Neural cell (in vitro differentiated cells): ENCODE data around the gene HSPB7.

Experiments used
- EP300 ChIP-seq: fragments of 450-650 bp; conservative IDR thresholded peaks from 2 replicates; pipeline ENCODE4 v1.6.1; 2014; ENCODE audit warnings: antibody characterized with exemption, mild to moderate bottlenecking, moderate library complexity; ENCODE audit not compliant: poor library complexity, severe bottlenecking
- EZH2 ChIP-seq: fragments of 200-600, 300-800 bp; shearing (Covaris generic), sonication (generic); IDR thresholded peaks from 2 replicates; pipeline ENCODE4 v1.6.1; 2014; ENCODE audit warnings: antibody characterized with exemption, low read length, borderline replicate concordance, mild to moderate bottlenecking; ENCODE audit not compliant: insufficient read depth, poor library complexity, severe bottlenecking
- POLR2AphosphoS5 ChIP-seq: IDR thresholded peaks from 2 replicates; pipeline ENCODE4 v1.6.1; 2012
- RAD21 ChIP-seq: fragments of 450-650 bp; conservative IDR thresholded peaks from 2 replicates; pipeline ENCODE4 v1.6.1; 2014; ENCODE audit warnings: antibody characterized with exemption, mild to moderate bottlenecking, moderate library complexity
- REST ChIP-seq: IDR thresholded peaks from 2 replicates; pipeline ENCODE4 v1.6.1; 2012; ENCODE audit warnings: borderline replicate concordance
- SMC3 ChIP-seq: fragments of 450-650 bp; conservative IDR thresholded peaks from 2 replicates; pipeline ENCODE4 v1.6.1; 2014; ENCODE audit warnings: antibody characterized with exemption, mild to moderate bottlenecking, moderate library complexity; ENCODE audit not compliant: poor library complexity
- TAF1 ChIP-seq: IDR thresholded peaks from 2 replicates; pipeline ENCODE4 v1.6.1; 2012; ENCODE audit warnings: low read depth
- TF ChIP-seq, protein P1 (sequence below): fragments of 450-650 bp; IDR thresholded peaks from 2 replicates; pipeline ENCODE4 v1.5.1; 2014; ENCODE audit warnings: antibody characterized with exemption, mild to moderate bottlenecking, moderate library complexity; ENCODE audit not compliant: poor library complexity, severe bottlenecking

- TF ChIP-seq REST (no peak), EP300 (no peak), EZH2 (no peak), TAF1 (no peak), POLR2AphosphoS5 (no peak), RAD21 (no peak), SMC3 (no peak)
- TF ChIP-seq, protein P1, sequence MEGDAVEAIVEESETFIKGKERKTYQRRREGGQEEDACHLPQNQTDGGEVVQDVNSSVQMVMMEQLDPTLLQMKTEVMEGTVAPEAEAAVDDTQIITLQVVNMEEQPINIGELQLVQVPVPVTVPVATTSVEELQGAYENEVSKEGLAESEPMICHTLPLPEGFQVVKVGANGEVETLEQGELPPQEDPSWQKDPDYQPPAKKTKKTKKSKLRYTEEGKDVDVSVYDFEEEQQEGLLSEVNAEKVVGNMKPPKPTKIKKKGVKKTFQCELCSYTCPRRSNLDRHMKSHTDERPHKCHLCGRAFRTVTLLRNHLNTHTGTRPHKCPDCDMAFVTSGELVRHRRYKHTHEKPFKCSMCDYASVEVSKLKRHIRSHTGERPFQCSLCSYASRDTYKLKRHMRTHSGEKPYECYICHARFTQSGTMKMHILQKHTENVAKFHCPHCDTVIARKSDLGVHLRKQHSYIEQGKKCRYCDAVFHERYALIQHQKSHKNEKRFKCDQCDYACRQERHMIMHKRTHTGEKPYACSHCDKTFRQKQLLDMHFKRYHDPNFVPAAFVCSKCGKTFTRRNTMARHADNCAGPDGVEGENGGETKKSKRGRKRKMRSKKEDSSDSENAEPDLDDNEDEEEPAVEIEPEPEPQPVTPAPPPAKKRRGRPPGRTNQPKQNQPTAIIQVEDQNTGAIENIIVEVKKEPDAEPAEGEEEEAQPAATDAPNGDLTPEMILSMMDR, result no peak
Observed at GRCh38 chr1:15981679-15982078, 36.2 kb downstream of the HSPB7 start.
